A673 (cell line): ENCODE data around the gene CBLL2.

Source experiments
- CTCF ChIP-seq: fragments of 300-800, 200-600 bp; sonication (generic); conservative IDR thresholded peaks from 2 replicates; pipeline ENCODE4 v1.5.1; 2017; ENCODE audit warnings: low read depth, mild to moderate bottlenecking, antibody characterized with exemption, low read length, moderate library complexity, mixed read lengths
- EZH2 ChIP-seq: fragments of 200-600 bp; sonication (generic); IDR thresholded peaks from 2 replicates; pipeline ENCODE4 v1.6.1; 2017; ENCODE audit warnings: borderline replicate concordance, low read depth, mild to moderate bottlenecking, mixed read lengths, antibody characterized with exemption, low read length; ENCODE audit not compliant: poor library complexity, severe bottlenecking

GRCh38 chrX:22273714-22274317 lies 1.1 kb downstream of the CBLL2 start:
- TF ChIP-seq CTCF (no peak), EZH2 (no peak)
